Heart left ventricle (tissue), 13 donors: Measurements from ENCODE around the gene EMD.

Experiments used
- CTCF ChIP-seq, 12 donors: fragments of 200-600 bp; sonication (generic) in 4 of 12; IDR thresholded peaks; one replicate each; pipeline versions ENCODE4 v1.5.0 to v1.8.0; 2018 to 2022; ENCODE audit warnings: antibody characterized with exemption in 12 of 12, mild to moderate bottlenecking in 5 of 12
- POLR2A ChIP-seq, 2 donors: fragments of 450-650 bp; IDR thresholded peaks; one replicate each; pipeline ENCODE4 v1.6.1; 2017; ENCODE audit warnings: antibody characterized with exemption in 2 of 2, mild to moderate bottlenecking in 2 of 2, moderate library complexity in 2 of 2
- donor health status: ischemic (EF 13 %, LVEDD 7.1; RV severe dilation, severe dysfunction).
- donor health status: DM: no; HTN: yes; CAD: no.
- donor health status: DM: no; HTN: no; CAD: no.
- donor health status: ischemic (EF 25% LVEDD 6.9; RV normal size, moderate dysfunction).
- donor health status: ischemic (EF 25% LVEDD 5.7; RV mildly dilated, moderate dysfunction).
- donor health status: ischemic (EF 35%, LVEDD 5.7; RV mildly dilated, moderate dysfunction).
- donor health status: nonischemic (EF 11% LVEDD 7.7; RV severe dilation, severe dysfunction).
- donor health status: DM: yes; HTN: yes; CAD: no.
- donor health status: PGD.
- donor health status: ischemic (EF 29% LVEDD 5.4; RV normal size, mild dysfunction).
- donor health status: nonischemic (EF 23%, LVEDD 6.1; RV moderate dilation, normal function).

GRCh38 chrX:154370300-154371016 is 8.6 kb upstream of the EMD start:
- TF ChIP-seq POLR2A (IDR thresholded peaks at IDR 0.05), result no peak
- no peak for TF ChIP-seq CTCF (IDR thresholded peaks at IDR 0.05)
